ENCODE measurements around the gene SOST.

SOST gene

DNA sequence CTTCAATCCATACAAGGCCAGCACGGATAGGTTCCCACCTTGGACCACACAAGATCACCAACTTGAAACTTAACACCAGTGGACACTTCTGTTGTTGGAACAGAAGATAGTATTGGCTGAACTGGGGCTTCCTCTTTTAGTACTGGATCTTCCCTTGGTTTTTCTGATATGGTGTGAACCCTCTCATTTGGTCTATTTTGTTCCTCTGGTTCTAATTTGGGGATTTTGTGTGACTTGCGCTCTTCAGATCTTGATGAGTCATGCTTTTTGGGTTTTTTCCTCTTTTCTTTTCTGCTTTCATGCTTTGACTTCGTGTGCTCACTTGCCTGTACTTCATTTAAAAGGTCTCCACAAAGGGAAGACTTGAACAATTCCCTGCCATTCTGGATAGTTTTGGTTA lies 39.0 kb downstream of the SOST start:
- H3K4me3 ChIP-seq (replicated peaks; ENCODE audit: low read depth, low read length): no peak overlapping the region
- TF ChIP-seq, protein P1, sequence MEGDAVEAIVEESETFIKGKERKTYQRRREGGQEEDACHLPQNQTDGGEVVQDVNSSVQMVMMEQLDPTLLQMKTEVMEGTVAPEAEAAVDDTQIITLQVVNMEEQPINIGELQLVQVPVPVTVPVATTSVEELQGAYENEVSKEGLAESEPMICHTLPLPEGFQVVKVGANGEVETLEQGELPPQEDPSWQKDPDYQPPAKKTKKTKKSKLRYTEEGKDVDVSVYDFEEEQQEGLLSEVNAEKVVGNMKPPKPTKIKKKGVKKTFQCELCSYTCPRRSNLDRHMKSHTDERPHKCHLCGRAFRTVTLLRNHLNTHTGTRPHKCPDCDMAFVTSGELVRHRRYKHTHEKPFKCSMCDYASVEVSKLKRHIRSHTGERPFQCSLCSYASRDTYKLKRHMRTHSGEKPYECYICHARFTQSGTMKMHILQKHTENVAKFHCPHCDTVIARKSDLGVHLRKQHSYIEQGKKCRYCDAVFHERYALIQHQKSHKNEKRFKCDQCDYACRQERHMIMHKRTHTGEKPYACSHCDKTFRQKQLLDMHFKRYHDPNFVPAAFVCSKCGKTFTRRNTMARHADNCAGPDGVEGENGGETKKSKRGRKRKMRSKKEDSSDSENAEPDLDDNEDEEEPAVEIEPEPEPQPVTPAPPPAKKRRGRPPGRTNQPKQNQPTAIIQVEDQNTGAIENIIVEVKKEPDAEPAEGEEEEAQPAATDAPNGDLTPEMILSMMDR (IDR thresholded peaks at IDR 0.05; ENCODE audit: low read depth, low read length, missing control alignments): no peak
- DNase-seq (ENCODE audit: extremely low read depth, low read depth): no peak

DNA sequence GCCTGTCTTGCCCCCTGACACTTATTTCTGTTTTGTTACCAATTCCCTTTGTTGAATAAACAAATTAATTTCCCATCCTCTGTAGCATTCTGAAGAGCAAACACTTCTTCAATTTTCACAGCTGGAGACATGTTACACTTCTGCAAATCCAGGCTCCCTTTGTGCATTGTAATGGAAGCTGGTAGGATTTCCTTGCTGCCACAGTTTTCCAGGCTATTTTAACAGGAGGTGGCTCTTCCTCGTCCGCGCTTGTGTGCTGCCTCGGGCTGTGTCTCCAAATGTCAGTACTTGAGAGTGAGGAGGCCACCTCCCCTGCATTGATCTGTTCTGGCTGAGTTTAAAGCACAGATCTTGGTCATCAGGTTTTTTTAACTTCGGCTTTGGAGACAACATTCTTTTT lies 40.0 kb downstream of the SOST start:
- no peak for DNase-seq (ENCODE audit: extremely low read depth, low read depth)
- H3K4me3 ChIP-seq (replicated peaks; ENCODE audit: low read depth, low read length): no peak overlapping the region

DNA sequence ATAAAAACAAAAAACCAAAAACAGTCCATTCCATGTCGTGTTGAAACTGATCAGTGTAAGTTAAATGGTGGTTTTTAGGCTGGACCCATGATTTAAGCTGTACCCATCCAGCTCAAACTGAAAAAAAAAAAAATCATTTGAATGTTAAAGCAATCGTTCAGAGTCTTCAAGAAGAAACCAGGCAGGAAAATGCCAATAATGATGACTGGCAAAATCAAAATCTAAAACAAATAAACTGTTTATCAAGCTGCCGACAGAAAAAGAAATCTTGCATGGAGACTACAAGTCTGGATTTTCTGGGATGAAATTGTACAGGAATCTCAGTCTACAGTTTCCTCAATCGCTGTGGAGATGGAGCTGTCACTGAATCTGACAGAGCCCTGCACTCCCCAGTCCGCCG lies 40.7 kb downstream of the SOST start:
- H3K4me3 ChIP-seq (replicated peaks; ENCODE audit: low read depth, low read length): no peak overlapping the region
- no peak for DNase-seq (ENCODE audit: extremely low read depth, low read depth)
- TF ChIP-seq, protein P1 (IDR thresholded peaks at IDR 0.05; ENCODE audit: low read depth, low read length, missing control alignments): no peak

More for the DNA sequence above, 40.0 kb downstream of the SOST start:
- TF ChIP-seq, protein P1 (IDR thresholded peaks at IDR 0.05; ENCODE audit: low read depth, low read length, missing control alignments): no peak

DNA sequence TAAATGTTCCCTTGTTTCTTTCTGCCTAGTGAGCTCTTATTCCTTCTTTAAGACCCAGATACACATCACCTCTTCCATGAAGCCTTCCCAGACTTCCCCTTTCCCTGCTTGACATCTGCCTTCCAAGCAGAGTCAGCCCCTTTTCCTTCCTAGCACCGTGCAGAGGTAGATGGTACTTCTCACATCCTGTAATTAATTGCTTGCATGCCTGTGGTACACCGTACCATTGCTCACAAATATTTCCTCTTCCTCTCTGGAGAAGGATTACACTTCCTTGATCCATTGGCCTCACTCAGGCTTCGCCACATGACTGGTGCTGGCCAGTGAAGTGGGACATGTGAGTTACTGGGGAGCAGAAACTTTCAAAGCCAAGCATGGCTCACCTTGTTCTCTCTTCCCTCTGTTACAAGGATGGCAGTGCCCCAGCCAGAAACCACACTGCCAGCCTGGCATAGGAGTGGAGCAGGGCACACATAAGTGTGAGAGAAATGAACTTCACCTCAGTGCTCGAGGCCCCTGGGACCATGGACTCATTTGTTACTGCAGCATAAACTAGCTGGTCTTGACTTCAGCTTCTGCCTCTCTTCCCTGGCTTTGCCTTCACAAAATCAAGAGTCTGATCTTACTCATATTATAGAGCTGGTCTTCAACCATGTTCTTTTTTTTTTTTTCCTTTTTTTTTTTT lies 44.0 kb downstream of the SOST start:
- TF ChIP-seq, protein P1 (IDR thresholded peaks at IDR 0.05; ENCODE audit: low read depth, low read length, missing control alignments): no peak
- H3K4me3 ChIP-seq (replicated peaks; ENCODE audit: low read depth, low read length): no peak overlapping the region
- no peak for DNase-seq (ENCODE audit: extremely low read depth, low read depth)

DNA sequence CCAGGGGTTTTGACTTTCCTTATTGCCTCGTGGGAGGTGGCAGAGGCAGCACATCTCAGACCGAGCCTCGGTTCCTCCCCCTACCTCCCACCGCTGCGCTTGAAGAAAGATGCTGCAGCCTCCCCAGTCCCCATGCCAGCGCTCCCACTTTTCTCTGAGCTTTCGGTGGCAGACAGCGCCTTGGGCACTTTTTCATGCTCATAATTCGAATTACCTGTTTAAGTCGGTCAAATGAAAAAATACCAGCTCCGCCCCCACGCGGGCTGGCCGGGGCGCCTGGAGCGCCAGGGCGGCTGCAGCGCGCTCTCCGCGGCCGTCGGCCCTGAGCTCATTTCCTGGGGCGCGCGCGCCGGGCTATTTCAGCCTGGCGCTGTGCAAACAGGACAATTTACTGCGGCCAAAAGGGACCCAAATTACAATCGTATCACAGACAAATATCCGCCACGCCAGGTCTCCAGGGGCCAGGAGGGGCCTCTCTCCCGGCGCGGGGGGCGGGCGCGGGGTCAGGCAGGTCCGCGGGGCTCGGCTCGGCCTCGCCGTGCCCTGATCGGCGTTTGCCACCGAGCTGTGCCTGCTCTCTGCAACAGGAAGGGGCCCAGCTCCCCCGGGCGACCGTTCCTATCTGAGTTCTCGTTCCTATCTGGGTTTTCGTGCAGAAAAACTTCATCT lies 45.0 kb downstream of the SOST start:
- no peak for DNase-seq (ENCODE audit: extremely low read depth, low read depth)
- TF ChIP-seq, protein P1 (IDR thresholded peaks at IDR 0.05; ENCODE audit: low read depth, low read length, missing control alignments): no peak
- H3K4me3 ChIP-seq (replicated peaks; ENCODE audit: low read depth, low read length): peak overlapping the region; percentile 35

DNA sequence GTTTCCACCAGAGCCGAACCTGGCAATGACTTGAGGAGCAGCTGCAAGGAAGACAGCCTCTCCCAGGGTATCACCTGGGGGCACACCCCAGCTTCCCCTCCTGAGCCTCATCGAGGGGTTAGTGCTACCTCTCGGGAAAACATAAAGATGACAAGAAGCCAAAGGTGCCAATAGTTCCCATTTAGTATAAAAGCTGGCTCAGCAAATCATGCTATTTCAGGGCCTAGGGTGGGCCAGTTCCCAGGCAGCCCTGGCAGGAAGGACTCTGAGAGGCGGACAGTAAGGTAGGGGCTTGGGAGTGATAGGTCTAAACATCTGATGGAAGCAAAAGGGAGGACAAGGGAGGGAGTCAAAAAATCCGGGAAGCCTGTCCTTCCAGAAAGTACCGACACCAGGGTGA lies 46.2 kb downstream of the SOST start:
- no peak overlapping the region for H3K4me3 ChIP-seq (replicated peaks; ENCODE audit: low read depth, low read length)
- TF ChIP-seq, protein P1 (IDR thresholded peaks at IDR 0.05; ENCODE audit: low read depth, low read length, missing control alignments): no peak
- no peak for DNase-seq (ENCODE audit: extremely low read depth, low read depth)
